Dendritic cell treated with granulocyte-macrophage colony-stimulating factor and Interleukin-4, amounts not matched to agents 40 ng/mL and 50 ng/mL, for 4 days (primary cell): ENCODE measurements around the gene ZNRF3.

Experiments
- H3K27ac Mint-ChIP-seq: one replicate; pipeline ENCODE4 v1.8.0; 2022; ENCODE audit warnings: mild to moderate bottlenecking, mixed read lengths
- H3K27me3 Mint-ChIP-seq: one replicate; pipeline ENCODE4 v1.8.0; 2022; ENCODE audit warnings: mild to moderate bottlenecking, mixed read lengths
- H3K36me3 Mint-ChIP-seq: one replicate; pipeline ENCODE4 v1.8.0; 2022; ENCODE audit warnings: low read depth, mixed read lengths
- H3K4me1 Mint-ChIP-seq: one replicate; pipeline ENCODE4 v1.8.0; 2022; ENCODE audit warnings: low read depth, mixed read lengths
- H3K4me3 Mint-ChIP-seq: one replicate; pipeline ENCODE4 v1.8.0; 2022; ENCODE audit warnings: mild to moderate bottlenecking, moderate library complexity, mixed read lengths
- H3K9me3 Mint-ChIP-seq: one replicate; pipeline ENCODE4 v1.8.0; 2022; ENCODE audit warnings: mixed read lengths
- intact Hi-C: fragments of 100-400 bp; cut with micrococcal nuclease; formaldehyde crosslinking; loops from one replicate; pipeline ENCODE4 v1.15.0; 2022

Gene ZNRF3

GRCh38 chr22:29065468-29066190 is 182.3 kb downstream of the ZNRF3 start:
- H3K36me3 Mint-ChIP-seq: no peaks in the 10 kb centered on the region
- H3K27ac Mint-ChIP-seq: no peak overlapping the region
- H3K4me3 Mint-ChIP-seq: no peak overlapping the region
- peaks cover 18% of the 10 kb centered on the region for H3K4me1 Mint-ChIP-seq
- intact Hi-C loops: no loop called here
- H3K27me3 Mint-ChIP-seq: peaks cover 78% of the 10 kb centered on the region
- no peaks in the 10 kb centered on the region for H3K9me3 Mint-ChIP-seq

GRCh38 chr22:29069463-29069862 is 186.1 kb downstream of the ZNRF3 start:
- no peaks in the 10 kb centered on the region for H3K9me3 Mint-ChIP-seq
- H3K36me3 Mint-ChIP-seq: no peaks in the 10 kb centered on the region
- no peak overlapping the region for H3K4me3 Mint-ChIP-seq
- H3K27me3 Mint-ChIP-seq: peaks cover 80% of the 10 kb centered on the region
- peaks cover 39% of the 10 kb centered on the region for H3K4me1 Mint-ChIP-seq
- H3K27ac Mint-ChIP-seq: no peak overlapping the region
- intact Hi-C loops: no loop called here

GRCh38 chr22:29070490-29070889 is 187.1 kb downstream of the ZNRF3 start:
- intact Hi-C loops: loop anchor here (5.0 kb wide), 1 partner anchor 82 kb away; no protein-coding TSS in a partner anchor
- H3K4me3 Mint-ChIP-seq: peak overlapping the region; percentile 73
- H3K4me1 Mint-ChIP-seq: peaks cover 37% of the 10 kb centered on the region
- no peak overlapping the region for H3K27ac Mint-ChIP-seq
- no peaks in the 10 kb centered on the region for H3K36me3 Mint-ChIP-seq
- no peaks in the 10 kb centered on the region for H3K9me3 Mint-ChIP-seq
- H3K27me3 Mint-ChIP-seq: peaks cover 86% of the 10 kb centered on the region

GRCh38 chr22:29071261-29072045 is 188.1 kb downstream of the ZNRF3 start:
- Mint-ChIP-seq H3K9me3 (no peaks in the 10 kb centered on the region), H3K27ac (peak overlapping the region; percentile 39), H3K4me1 (peaks cover 30% of the 10 kb centered on the region), H3K4me3 (peak overlapping the region; percentile 76), H3K36me3 (no peaks in the 10 kb centered on the region), H3K27me3 (peaks cover 87% of the 10 kb centered on the region)
- intact Hi-C loops: loop anchor here (5.0 kb wide), 1 partner anchor 81 kb away; no protein-coding TSS in a partner anchor

GRCh38 chr22:29072193-29072978 is 189.0 kb downstream of the ZNRF3 start:
- Mint-ChIP-seq H3K36me3 (no peaks in the 10 kb centered on the region), H3K4me3 (peak overlapping the region; percentile 76), H3K27ac (no peak overlapping the region), H3K27me3 (peaks cover 82% of the 10 kb centered on the region), H3K9me3 (no peaks in the 10 kb centered on the region), H3K4me1 (peaks cover 30% of the 10 kb centered on the region)
- intact Hi-C loops: loop anchor here (5.0 kb wide), 1 partner anchor 80 kb away; no protein-coding TSS in a partner anchor

- H3K4me3 Mint-ChIP-seq: peak within 1 kb of the TSS; percentile 76
- H3K9me3 Mint-ChIP-seq: no peaks in the 10 kb centered on the region
- H3K27ac Mint-ChIP-seq: peak within 1 kb of the TSS; percentile 57
- no peaks in the 10 kb centered on the region for H3K36me3 Mint-ChIP-seq
- intact Hi-C loops: loop anchor here (5.0 kb wide), 1 partner anchor 79 kb away; no protein-coding TSS in a partner anchor
- peaks cover 30% of the 10 kb centered on the region for H3K4me1 Mint-ChIP-seq
- H3K27me3 Mint-ChIP-seq: peaks cover 79% of the 10 kb centered on the region
Measured at GRCh38 chr22:29072979-29073617, 189.7 kb downstream of the ZNRF3 start, which contains the start of gene KREMEN1. Gene KREMEN1, plus strand, starts transcription at chr22:29073035. Its CDS starts 96 bp downstream, at chr22:29073131.

GRCh38 chr22:29073618-29074275 is 190.4 kb downstream of the ZNRF3 start:
- Mint-ChIP-seq H3K27ac (peak overlapping the region; percentile 57), H3K4me1 (peaks cover 30% of the 10 kb centered on the region), H3K9me3 (no peaks in the 10 kb centered on the region), H3K4me3 (peak overlapping the region; percentile 72), H3K27me3 (peaks cover 73% of the 10 kb centered on the region), H3K36me3 (no peaks in the 10 kb centered on the region)
- intact Hi-C loops: loop anchor here (5.0 kb wide), 1 partner anchor 79 kb away; no protein-coding TSS in a partner anchor

GRCh38 chr22:29074276-29074772 is 191.0 kb downstream of the ZNRF3 start:
- Mint-ChIP-seq H3K27ac (peak overlapping the region; percentile 57), H3K9me3 (no peaks in the 10 kb centered on the region), H3K27me3 (peaks cover 68% of the 10 kb centered on the region), H3K4me3 (peak overlapping the region; percentile 72), H3K4me1 (peaks cover 30% of the 10 kb centered on the region), H3K36me3 (no peaks in the 10 kb centered on the region)
- intact Hi-C loops: loop anchor here (5.0 kb wide), 1 partner anchor 78 kb away; no protein-coding TSS in a partner anchor

GRCh38 chr22:29078036-29078868 is 194.9 kb downstream of the ZNRF3 start:
- no peak overlapping the region for H3K27ac Mint-ChIP-seq
- intact Hi-C loops: no loop called here
- peaks cover 33% of the 10 kb centered on the region for H3K27me3 Mint-ChIP-seq
- peaks cover 10% of the 10 kb centered on the region for H3K4me1 Mint-ChIP-seq
- no peaks in the 10 kb centered on the region for H3K9me3 Mint-ChIP-seq
- H3K36me3 Mint-ChIP-seq: no peaks in the 10 kb centered on the region
- H3K4me3 Mint-ChIP-seq: no peak overlapping the region

- H3K36me3 Mint-ChIP-seq: no peaks in the 10 kb centered on the region
- H3K4me1 Mint-ChIP-seq: peaks cover 11% of the 10 kb centered on the region
- H3K4me3 Mint-ChIP-seq: no peak overlapping the region
- no peaks in the 10 kb centered on the region for H3K9me3 Mint-ChIP-seq
- intact Hi-C loops: no loop called here
- peaks cover 27% of the 10 kb centered on the region for H3K27me3 Mint-ChIP-seq
- H3K27ac Mint-ChIP-seq: no peak overlapping the region
Measured at GRCh38 chr22:29078869-29079207, 195.5 kb downstream of the ZNRF3 start.

GRCh38 chr22:29079218-29079901 is 196.0 kb downstream of the ZNRF3 start:
- peaks cover 11% of the 10 kb centered on the region for H3K4me1 Mint-ChIP-seq
- H3K36me3 Mint-ChIP-seq: no peaks in the 10 kb centered on the region
- H3K9me3 Mint-ChIP-seq: no peaks in the 10 kb centered on the region
- no peak overlapping the region for H3K27ac Mint-ChIP-seq
- no peak overlapping the region for H3K4me3 Mint-ChIP-seq
- intact Hi-C loops: no loop called here
- H3K27me3 Mint-ChIP-seq: peaks cover 22% of the 10 kb centered on the region
